GM23338 (cell line): ENCODE results near the gene UBAC2. TPM values are rescaled to one million over a fixed set of nuclear protein-coding genes. Genes with fewer than 3 reads are reported as not detected.

Source experiments
- ATAC-seq: fragments of 200-7000 bp; cut with Tn5 transposase; 3 replicates; pipeline ENCODE4 v1.9.1; 2020
- DNase-seq: peaks from one replicate; pipeline ENCODE4 v3.0.0-alpha.2; 2015; ENCODE audit warnings: low spot score
- H2AFZ ChIP-seq: fragments of 200-600 bp; sonication (generic); 2 replicates; pipeline ENCODE4 v1.8.0; 2016; ENCODE audit warnings: antibody characterized with exemption, mild to moderate bottlenecking, moderate library complexity
- H3F3A ChIP-seq: fragments of 200-600 bp; sonication (generic); replicated peaks from 2 replicates; pipeline ENCODE4 v1.8.0; 2017; ENCODE audit warnings: antibody characterized with exemption, mixed run types, low read depth
- H3K27ac ChIP-seq: fragments of 200-600 bp; sonication (generic); 2 replicates; pipeline ENCODE4 v1.6.1; 2016; ENCODE audit warnings: low read depth
- H3K27me3 ChIP-seq: fragments of 200-600 bp; sonication (generic); 2 replicates; pipeline ENCODE4 v1.8.0; 2016; ENCODE audit warnings: mild to moderate bottlenecking, mixed run types, moderate library complexity; ENCODE audit not compliant: insufficient read depth
- H3K36me3 ChIP-seq: fragments of 200-600 bp; sonication (generic); 2 replicates; pipeline ENCODE4 v1.8.0; 2016; ENCODE audit warnings: mild to moderate bottlenecking; ENCODE audit not compliant: insufficient read depth
- H3K4me1 ChIP-seq: fragments of 200-600 bp; sonication (generic); 2 replicates; pipeline ENCODE4 v1.8.0; 2016; ENCODE audit warnings: mild to moderate bottlenecking, moderate library complexity; ENCODE audit not compliant: insufficient read depth
- H3K4me2 ChIP-seq: fragments of 200-600 bp; sonication (generic); 2 replicates; pipeline ENCODE4 v1.7.1; 2017; ENCODE audit warnings: mixed run types
- H3K4me3 ChIP-seq: fragments of 200-600 bp; sonication (generic); 2 replicates; pipeline ENCODE4 v1.6.1; 2016; ENCODE audit warnings: mixed run types
- H3K79me2 ChIP-seq: fragments of 200-600 bp; sonication (generic); replicated peaks from 2 replicates; pipeline ENCODE4 v1.8.0; 2017; ENCODE audit warnings: mild to moderate bottlenecking; ENCODE audit not compliant: insufficient read depth
- H3K9me2 ChIP-seq: fragments of 200-600 bp; sonication (generic); 2 replicates; pipeline ENCODE4 v1.8.0; 2017; ENCODE audit not compliant: insufficient read depth
- H4K20me1 ChIP-seq: fragments of 200-600 bp; sonication (generic); replicated peaks from 2 replicates; pipeline ENCODE4 v1.8.0; 2017; ENCODE audit warnings: mild to moderate bottlenecking; ENCODE audit not compliant: insufficient read depth
- H3K27ac Mint-ChIP-seq: 2 replicates; pipeline ENCODE4 v1.8.0; 2020; ENCODE audit warnings: inconsistent platforms, mild to moderate bottlenecking, moderate library complexity, mixed read lengths
- H3K27me3 Mint-ChIP-seq: 3 replicates; pipeline ENCODE4 v1.8.0; 2022; ENCODE audit warnings: low read depth, mild to moderate bottlenecking, moderate library complexity, mixed read lengths, inconsistent platforms; ENCODE audit not compliant: insufficient read depth, poor library complexity
- H3K36me3 Mint-ChIP-seq: 3 replicates; pipeline ENCODE4 v1.8.0; 2021; ENCODE audit warnings: low read depth, mild to moderate bottlenecking, inconsistent platforms, moderate library complexity, mixed read lengths
- H3K4me1 Mint-ChIP-seq: 3 replicates; pipeline ENCODE4 v1.8.0; 2020; ENCODE audit warnings: mild to moderate bottlenecking, inconsistent platforms, mixed read lengths
- H3K4me3 Mint-ChIP-seq: 3 replicates; pipeline ENCODE4 v1.8.0; 2021; ENCODE audit warnings: moderate library complexity, mild to moderate bottlenecking, inconsistent platforms, mixed read lengths
- H3K9me3 Mint-ChIP-seq: 3 replicates; pipeline ENCODE4 v1.8.0; 2020; ENCODE audit warnings: moderate library complexity, mild to moderate bottlenecking, inconsistent platforms, mixed read lengths
- CREB1 ChIP-seq: fragments of 250-450 bp; sonication (Bioruptor Pico); IDR thresholded peaks from 2 replicates; pipeline ENCODE4 v1.5.0; 2020; ENCODE audit warnings: low read depth, mild to moderate bottlenecking, moderate library complexity
- POLR2AphosphoS5 ChIP-seq: IDR thresholded peaks from 2 replicates; pipeline ENCODE4 v1.6.1; 2016; ENCODE audit warnings: antibody characterized with exemption, low read depth
- ZNF331 ChIP-seq: fragments of 250-450 bp; sonication (Bioruptor Pico); IDR thresholded peaks from 2 replicates; pipeline ENCODE4 v1.5.0; 2020; ENCODE audit warnings: low read depth, mild to moderate bottlenecking, moderate library complexity
- polyA plus RNA-seq: library from polyadenylated mRNA; unstranded; fragments of >200 nt; fragmentation: Nextera tagmentation; extraction: Ambion mirVana; gene quantifications from 2 replicates; pipeline ENCODE4 v1.2.1, GENCODE V29; 2016
- total RNA-seq: library from RNA; depleted of rRNA; stranded (reverse); fragments of >200 nt; shearing (Covaris generic); gene quantifications from 2 replicates; pipeline ENCODE4 v1.2.3, GENCODE V29; 2014
- TF ChIP-seq, protein P1 (sequence below): IDR thresholded peaks from 2 replicates; pipeline ENCODE4 v1.6.1; 2016; ENCODE audit warnings: antibody characterized with exemption
- TF ChIP-seq, protein P2 (sequence below): fragments of 250-450 bp; sonication (Bioruptor Pico); IDR thresholded peaks from 2 replicates; pipeline ENCODE4 v1.5.0; 2020; ENCODE audit warnings: mild to moderate bottlenecking, moderate library complexity

UBAC2 gene
- total and polyA plus RNA-seq, 2 experiments from 2014 or later: 37.9 to 76.9 TPM

GRCh38 chr13:99384468-99384867, 183.8 kb downstream of the UBAC2 start (continued):
- no peak for TF ChIP-seq ZNF331 (CRISPR knock-in tag)
- no peak for TF ChIP-seq POLR2AphosphoS5
- TF ChIP-seq, protein P1, sequence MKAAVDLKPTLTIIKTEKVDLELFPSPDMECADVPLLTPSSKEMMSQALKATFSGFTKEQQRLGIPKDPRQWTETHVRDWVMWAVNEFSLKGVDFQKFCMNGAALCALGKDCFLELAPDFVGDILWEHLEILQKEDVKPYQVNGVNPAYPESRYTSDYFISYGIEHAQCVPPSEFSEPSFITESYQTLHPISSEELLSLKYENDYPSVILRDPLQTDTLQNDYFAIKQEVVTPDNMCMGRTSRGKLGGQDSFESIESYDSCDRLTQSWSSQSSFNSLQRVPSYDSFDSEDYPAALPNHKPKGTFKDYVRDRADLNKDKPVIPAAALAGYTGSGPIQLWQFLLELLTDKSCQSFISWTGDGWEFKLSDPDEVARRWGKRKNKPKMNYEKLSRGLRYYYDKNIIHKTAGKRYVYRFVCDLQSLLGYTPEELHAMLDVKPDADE: no peak

- Mint-ChIP-seq H3K4me1 (peaks cover 32% of the 10 kb centered on the region), H3K36me3 (peaks cover 12% of the 10 kb centered on the region), H3K27ac (no peak overlapping the region), H3K27me3 (peaks cover 17% of the 10 kb centered on the region), H3K4me3 (no peak overlapping the region), H3K9me3 (no peaks in the 10 kb centered on the region; the same call in 2 of the 3 replicates)
- Histone ChIP-seq H3K9me2 (no peaks in the 10 kb centered on the region), H2AFZ (no peak overlapping the region), H3K79me2 (no peaks in the 10 kb centered on the region), H3K27ac (no peak overlapping the region), H3K27me3 (no peaks in the 10 kb centered on the region), H3K4me3 (no peak overlapping the region), H3K36me3 (no peaks in the 10 kb centered on the region), H3K4me1 (no peaks in the 10 kb centered on the region; the same call in 1 of the 2 replicates), H4K20me1 (no peaks in the 10 kb centered on the region), H3F3A (no peaks in the 10 kb centered on the region), H3K4me2 (no peak overlapping the region)
- TF ChIP-seq, protein P2, sequence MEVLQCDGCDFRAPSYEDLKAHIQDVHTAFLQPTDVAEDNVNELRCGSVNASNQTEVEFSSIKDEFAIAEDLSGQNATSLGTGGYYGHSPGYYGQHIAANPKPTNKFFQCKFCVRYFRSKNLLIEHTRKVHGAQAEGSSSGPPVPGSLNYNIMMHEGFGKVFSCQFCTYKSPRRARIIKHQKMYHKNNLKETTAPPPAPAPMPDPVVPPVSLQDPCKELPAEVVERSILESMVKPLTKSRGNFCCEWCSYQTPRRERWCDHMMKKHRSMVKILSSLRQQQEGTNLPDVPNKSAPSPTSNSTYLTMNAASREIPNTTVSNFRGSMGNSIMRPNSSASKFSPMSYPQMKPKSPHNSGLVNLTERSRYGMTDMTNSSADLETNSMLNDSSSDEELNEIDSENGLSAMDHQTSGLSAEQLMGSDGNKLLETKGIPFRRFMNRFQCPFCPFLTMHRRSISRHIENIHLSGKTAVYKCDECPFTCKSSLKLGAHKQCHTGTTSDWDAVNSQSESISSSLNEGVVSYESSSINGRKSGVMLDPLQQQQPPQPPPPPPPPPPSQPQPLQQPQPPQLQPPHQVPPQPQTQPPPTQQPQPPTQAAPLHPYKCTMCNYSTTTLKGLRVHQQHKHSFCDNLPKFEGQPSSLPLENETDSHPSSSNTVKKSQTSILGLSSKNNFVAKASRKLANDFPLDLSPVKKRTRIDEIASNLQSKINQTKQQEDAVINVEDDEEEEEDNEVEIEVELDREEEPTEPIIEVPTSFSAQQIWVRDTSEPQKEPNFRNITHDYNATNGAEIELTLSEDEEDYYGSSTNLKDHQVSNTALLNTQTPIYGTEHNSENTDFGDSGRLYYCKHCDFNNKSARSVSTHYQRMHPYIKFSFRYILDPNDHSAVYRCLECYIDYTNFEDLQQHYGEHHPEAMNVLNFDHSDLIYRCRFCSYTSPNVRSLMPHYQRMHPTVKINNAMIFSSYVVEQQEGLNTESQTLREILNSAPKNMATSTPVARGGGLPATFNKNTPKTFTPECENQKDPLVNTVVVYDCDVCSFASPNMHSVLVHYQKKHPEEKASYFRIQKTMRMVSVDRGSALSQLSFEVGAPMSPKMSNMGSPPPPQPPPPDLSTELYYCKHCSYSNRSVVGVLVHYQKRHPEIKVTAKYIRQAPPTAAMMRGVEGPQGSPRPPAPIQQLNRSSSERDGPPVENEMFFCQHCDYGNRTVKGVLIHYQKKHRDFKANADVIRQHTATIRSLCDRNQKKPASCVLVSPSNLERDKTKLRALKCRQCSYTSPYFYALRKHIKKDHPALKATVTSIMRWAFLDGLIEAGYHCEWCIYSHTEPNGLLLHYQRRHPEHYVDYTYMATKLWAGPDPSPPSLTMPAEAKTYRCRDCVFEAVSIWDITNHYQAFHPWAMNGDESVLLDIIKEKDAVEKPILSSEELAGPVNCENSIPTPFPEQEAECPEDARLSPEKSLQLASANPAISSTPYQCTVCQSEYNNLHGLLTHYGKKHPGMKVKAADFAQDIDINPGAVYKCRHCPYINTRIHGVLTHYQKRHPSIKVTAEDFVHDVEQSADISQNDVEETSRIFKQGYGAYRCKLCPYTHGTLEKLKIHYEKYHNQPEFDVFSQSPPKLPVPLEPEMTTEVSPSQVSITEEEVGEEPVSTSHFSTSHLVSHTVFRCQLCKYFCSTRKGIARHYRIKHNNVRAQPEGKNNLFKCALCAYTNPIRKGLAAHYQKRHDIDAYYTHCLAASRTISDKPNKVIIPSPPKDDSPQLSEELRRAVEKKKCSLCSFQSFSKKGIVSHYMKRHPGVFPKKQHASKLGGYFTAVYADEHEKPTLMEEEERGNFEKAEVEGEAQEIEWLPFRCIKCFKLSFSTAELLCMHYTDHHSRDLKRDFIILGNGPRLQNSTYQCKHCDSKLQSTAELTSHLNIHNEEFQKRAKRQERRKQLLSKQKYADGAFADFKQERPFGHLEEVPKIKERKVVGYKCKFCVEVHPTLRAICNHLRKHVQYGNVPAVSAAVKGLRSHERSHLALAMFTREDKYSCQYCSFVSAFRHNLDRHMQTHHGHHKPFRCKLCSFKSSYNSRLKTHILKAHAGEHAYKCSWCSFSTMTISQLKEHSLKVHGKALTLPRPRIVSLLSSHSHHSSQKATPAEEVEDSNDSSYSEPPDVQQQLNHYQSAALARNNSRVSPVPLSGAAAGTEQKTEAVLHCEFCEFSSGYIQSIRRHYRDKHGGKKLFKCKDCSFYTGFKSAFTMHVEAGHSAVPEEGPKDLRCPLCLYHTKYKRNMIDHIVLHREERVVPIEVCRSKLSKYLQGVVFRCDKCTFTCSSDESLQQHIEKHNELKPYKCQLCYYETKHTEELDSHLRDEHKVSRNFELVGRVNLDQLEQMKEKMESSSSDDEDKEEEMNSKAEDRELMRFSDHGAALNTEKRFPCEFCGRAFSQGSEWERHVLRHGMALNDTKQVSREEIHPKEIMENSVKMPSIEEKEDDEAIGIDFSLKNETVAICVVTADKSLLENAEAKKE: no peak
- TF ChIP-seq, protein P1: no peak
- TF ChIP-seq ZNF331 (CRISPR knock-in tag) (no peak), CREB1 (CRISPR knock-in tag) (no peak), POLR2AphosphoS5 (no peak)
- DNase-seq (no peak), ATAC-seq (no peak)
Observed at GRCh38 chr13:99385161-99385560, 184.5 kb downstream of the UBAC2 start.
